ENCODE data around the gene INPP5D. TPM values are rescaled to one million over a fixed set of nuclear protein-coding genes. Genes with fewer than 3 reads are reported as not detected.

The INPP5D gene
- total RNA-seq, 3 donors from 2014 or later, result 18.4 to 20.3 (median 20.0) TPM

DNA sequence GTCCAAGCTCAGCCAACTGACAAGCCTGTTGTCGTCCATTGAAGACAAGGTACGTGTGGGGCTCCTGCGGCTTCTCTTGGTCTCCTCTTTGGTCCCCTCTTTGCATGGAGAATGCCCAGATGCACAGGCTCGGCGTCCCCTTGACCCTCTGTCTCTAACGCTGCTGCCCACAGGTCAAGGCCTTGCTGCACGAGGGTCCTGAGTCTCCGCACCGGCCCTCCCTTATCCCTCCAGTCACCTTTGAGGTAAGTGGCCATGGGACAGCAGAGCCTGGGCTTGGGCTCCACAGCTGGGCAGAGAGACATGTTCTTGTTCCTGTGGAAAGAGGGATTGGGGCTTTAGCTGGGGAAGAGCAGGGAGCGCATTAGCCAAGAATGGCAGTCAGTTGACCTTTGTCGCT is 86.1 kb downstream of the INPP5D start:
- Histone ChIP-seq H3K27me3 (no peaks in the 10 kb centered on the region), H3K36me3 (no peaks in the 10 kb centered on the region), H3K9me3 (no peaks in the 10 kb centered on the region), H3K4me3 (no peak overlapping the region), H3K27ac (no peak overlapping the region), H3K4me1 (no peaks in the 10 kb centered on the region)
- TF ChIP-seq POLR2A (IDR thresholded peaks at IDR 0.05) (no peak), POLR2AphosphoS5 (IDR thresholded peaks at IDR 0.05) (no peak)
- TF ChIP-seq, protein P1, sequence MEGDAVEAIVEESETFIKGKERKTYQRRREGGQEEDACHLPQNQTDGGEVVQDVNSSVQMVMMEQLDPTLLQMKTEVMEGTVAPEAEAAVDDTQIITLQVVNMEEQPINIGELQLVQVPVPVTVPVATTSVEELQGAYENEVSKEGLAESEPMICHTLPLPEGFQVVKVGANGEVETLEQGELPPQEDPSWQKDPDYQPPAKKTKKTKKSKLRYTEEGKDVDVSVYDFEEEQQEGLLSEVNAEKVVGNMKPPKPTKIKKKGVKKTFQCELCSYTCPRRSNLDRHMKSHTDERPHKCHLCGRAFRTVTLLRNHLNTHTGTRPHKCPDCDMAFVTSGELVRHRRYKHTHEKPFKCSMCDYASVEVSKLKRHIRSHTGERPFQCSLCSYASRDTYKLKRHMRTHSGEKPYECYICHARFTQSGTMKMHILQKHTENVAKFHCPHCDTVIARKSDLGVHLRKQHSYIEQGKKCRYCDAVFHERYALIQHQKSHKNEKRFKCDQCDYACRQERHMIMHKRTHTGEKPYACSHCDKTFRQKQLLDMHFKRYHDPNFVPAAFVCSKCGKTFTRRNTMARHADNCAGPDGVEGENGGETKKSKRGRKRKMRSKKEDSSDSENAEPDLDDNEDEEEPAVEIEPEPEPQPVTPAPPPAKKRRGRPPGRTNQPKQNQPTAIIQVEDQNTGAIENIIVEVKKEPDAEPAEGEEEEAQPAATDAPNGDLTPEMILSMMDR (IDR thresholded peaks at IDR 0.05), result no peak
- intact Hi-C loops (cut with DNase I; ENCODE audit: low total_unique reads), result no loop called here
- peak in 1 of 2 donors; percentile 25 for DNase-seq (ENCODE audit: low spot score in 2 of 2)

DNA sequence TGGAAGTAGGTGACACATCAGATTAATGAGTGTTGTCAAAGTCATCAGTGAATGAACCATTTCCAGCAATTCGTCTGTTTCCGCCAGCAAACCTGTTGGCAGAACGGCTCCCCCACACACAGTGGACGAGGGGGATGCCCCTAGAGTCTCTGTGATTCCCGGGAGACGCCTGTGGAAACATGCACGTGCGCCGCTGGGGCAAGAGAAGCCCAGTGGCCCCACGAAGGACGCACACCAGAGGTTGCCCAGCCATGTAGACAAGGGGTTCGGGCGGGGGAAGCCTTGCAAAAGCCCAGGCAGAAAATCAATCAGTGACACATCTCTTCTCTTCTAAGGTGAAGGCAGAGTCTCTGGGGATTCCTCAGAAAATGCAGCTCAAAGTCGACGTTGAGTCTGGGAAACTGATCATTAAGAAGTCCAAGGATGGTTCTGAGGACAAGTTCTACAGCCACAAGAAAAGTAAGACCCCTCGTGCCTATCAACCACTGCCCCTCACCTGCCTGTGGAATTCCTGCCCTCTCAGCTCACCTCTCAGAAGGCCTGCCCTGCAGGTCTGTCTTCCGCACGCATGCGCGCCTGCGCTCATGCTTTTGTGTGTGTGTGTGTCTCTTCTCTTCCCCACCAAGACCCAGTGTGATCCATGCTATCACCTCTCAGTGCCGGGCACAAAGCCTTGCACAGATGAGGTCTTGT is 87.1 kb downstream of the INPP5D start:
- no peak overlapping the region for H3K4me3 ChIP-seq
- no peaks in the 10 kb centered on the region for H3K9me3 ChIP-seq
- no peak overlapping the region for H3K27ac ChIP-seq
- peak in 1 of 2 donors; percentile 39 for DNase-seq (ENCODE audit: low spot score in 2 of 2)
- no peaks in the 10 kb centered on the region for H3K27me3 ChIP-seq
- intact Hi-C loops (cut with DNase I; ENCODE audit: low total_unique reads), result no loop called here
- TF ChIP-seq POLR2AphosphoS5 (IDR thresholded peaks at IDR 0.05), result no peak
- TF ChIP-seq, protein P1 (IDR thresholded peaks at IDR 0.05), result no peak
- TF ChIP-seq POLR2A (IDR thresholded peaks at IDR 0.05), result no peak
- no peaks in the 10 kb centered on the region for H3K4me1 ChIP-seq
- H3K36me3 ChIP-seq, result no peaks in the 10 kb centered on the region

DNA sequence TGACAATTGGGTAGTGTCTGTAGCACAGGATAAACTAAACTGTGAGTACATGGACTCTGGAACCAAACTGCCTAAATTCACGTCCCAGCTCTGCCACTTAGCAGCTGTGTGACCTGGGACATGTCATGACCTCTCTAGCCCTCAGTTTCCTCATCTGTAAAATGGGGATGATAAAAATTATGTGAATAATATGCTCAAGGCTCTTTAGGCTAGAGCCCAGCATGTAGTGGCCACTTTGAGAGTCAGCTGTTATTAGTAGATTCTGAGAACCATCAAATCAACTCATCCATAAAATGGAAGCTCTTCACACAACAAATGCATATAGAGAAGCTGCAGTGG is 87.7 kb downstream of the INPP5D start:
- no peaks in the 10 kb centered on the region for H3K27me3 ChIP-seq
- intact Hi-C loops (cut with DNase I; ENCODE audit: low total_unique reads), result no loop called here
- no peaks in the 10 kb centered on the region for H3K9me3 ChIP-seq
- DNase-seq (ENCODE audit: low spot score in 2 of 2), result no peak
- H3K27ac ChIP-seq, result no peak overlapping the region
- no peaks in the 10 kb centered on the region for H3K4me1 ChIP-seq
- TF ChIP-seq POLR2AphosphoS5 (IDR thresholded peaks at IDR 0.05), result no peak
- TF ChIP-seq POLR2A (IDR thresholded peaks at IDR 0.05), result no peak
- TF ChIP-seq, protein P1 (IDR thresholded peaks at IDR 0.05), result no peak
- no peaks in the 10 kb centered on the region for H3K36me3 ChIP-seq
- no peak overlapping the region for H3K4me3 ChIP-seq

DNA sequence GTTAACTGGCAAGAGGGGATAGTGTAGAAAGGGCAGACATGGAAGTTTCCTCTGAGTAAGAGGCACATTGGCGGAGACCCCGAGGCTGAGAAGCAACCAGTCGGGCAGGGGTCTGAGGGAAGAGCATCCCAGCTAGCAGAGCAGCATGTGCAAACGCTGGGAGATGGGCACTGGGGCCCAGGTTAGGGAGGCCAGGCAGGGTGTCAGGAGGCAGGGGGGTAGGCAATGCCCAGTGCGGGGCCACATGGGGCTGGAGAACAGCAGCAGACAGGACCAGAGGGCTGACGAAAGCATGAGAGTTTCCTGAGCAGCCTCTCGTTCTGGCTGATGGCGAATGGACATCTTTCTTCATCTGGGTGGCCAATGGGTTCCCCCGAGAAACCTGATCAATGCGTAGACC is 88.2 kb downstream of the INPP5D start:
- Histone ChIP-seq H3K4me1 (no peaks in the 10 kb centered on the region), H3K27me3 (no peaks in the 10 kb centered on the region), H3K36me3 (no peaks in the 10 kb centered on the region), H3K4me3 (no peak overlapping the region), H3K27ac (no peak overlapping the region), H3K9me3 (no peaks in the 10 kb centered on the region)
- TF ChIP-seq, protein P1 (IDR thresholded peaks at IDR 0.05), result no peak
- no peak for TF ChIP-seq POLR2AphosphoS5 (IDR thresholded peaks at IDR 0.05)
- intact Hi-C loops (cut with DNase I; ENCODE audit: low total_unique reads), result no loop called here
- DNase-seq (ENCODE audit: low spot score in 2 of 2), result peak in 1 of 2 donors; percentile 15

DNA sequence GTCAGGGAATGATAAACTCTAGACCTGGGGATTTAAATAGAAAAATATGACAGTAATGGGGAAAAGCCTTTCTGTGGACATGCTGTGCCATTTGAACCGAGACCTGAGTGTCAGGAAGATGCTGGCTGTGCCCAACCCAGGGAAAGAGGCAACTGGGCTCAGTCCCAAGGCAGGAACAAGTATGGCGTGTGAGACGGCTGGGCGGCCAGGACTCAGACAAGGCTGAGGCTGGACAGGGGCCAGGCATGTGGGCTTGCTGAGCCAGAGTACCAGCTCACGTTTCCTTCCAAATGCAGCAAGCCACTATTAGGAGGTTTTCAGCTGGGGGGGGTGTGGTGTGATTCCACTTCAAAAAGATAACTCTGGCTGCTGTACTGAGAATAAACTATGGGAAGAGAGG is 92.4 kb downstream of the INPP5D start:
- TF ChIP-seq POLR2A (IDR thresholded peaks at IDR 0.05), result no peak
- Histone ChIP-seq H3K27ac (no peak overlapping the region), H3K4me1 (no peaks in the 10 kb centered on the region), H3K27me3 (no peaks in the 10 kb centered on the region), H3K4me3 (no peak overlapping the region), H3K9me3 (no peaks in the 10 kb centered on the region), H3K36me3 (no peaks in the 10 kb centered on the region)
- peak in 1 of 2 donors; percentile 42 for DNase-seq (ENCODE audit: low spot score in 2 of 2)
- intact Hi-C loops (cut with DNase I; ENCODE audit: low total_unique reads), result no loop called here
